ENCODE results near the gene TCERG1L.

DNA sequence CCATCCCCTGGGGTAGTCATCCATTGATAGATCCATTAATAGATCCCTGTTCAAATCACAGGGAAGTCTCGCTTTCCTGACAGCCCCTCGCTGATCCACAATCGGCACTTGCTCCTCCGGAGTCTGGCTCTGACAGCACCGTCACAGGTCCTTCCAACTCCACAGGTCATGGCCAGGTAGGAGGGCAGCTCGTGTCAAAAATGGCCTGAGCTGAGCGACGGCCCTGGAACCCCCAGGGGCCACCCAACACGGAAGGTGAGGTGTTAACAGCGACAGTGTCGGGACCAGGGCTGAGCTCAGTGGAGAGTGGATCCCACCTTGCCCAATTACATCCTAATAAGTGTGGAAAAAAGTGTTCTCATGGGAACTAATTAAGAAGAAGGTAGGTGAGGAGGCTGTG is 219.8 kb downstream of the TCERG1L start:
- TF ChIP-seq POLR2A (IDR thresholded peaks at IDR 0.05), result no peak
- TF ChIP-seq, protein P1, sequence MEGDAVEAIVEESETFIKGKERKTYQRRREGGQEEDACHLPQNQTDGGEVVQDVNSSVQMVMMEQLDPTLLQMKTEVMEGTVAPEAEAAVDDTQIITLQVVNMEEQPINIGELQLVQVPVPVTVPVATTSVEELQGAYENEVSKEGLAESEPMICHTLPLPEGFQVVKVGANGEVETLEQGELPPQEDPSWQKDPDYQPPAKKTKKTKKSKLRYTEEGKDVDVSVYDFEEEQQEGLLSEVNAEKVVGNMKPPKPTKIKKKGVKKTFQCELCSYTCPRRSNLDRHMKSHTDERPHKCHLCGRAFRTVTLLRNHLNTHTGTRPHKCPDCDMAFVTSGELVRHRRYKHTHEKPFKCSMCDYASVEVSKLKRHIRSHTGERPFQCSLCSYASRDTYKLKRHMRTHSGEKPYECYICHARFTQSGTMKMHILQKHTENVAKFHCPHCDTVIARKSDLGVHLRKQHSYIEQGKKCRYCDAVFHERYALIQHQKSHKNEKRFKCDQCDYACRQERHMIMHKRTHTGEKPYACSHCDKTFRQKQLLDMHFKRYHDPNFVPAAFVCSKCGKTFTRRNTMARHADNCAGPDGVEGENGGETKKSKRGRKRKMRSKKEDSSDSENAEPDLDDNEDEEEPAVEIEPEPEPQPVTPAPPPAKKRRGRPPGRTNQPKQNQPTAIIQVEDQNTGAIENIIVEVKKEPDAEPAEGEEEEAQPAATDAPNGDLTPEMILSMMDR (IDR thresholded peaks at IDR 0.05), result no peak
